GOT3 (cell line): ENCODE measurements around the gene OR2A14.
"Not testable (repeated sequence)": the region's sequence is repeated elsewhere in the genome, so short reads cannot be mapped to it uniquely, and the experiment has no call there.

Source experiments
- DNase-seq: peaks from one replicate; lab custom pipeline; 2025; ENCODE audit warnings: mixed read lengths; lab: John Stamatoyannopoulos, UW

Gene OR2A14

DNA sequence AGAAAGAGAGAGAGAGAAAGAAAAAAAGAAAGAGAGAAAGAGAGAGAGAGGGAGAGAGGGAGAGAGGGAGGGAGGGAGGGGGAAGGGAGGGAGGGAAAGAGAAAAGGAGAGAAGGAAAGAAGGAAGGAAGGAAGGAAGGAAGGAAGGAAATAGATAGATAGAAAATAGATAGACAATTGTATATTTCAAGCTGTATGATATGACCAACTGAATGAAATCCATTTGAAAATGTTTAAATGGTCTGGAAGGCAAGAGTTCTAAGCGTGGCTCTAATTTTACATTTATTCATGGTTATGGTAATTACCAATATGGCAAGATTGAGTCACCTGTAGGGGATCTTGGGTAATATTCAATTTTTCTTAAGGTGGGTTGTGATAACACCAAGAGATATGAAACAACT, 35.9 kb downstream of the OR2A14 start:
- no peak for DNase-seq

GRCh38 chr7:144164784-144165183, 41.8 kb downstream of the OR2A14 start:
- no peak for DNase-seq

DNA sequence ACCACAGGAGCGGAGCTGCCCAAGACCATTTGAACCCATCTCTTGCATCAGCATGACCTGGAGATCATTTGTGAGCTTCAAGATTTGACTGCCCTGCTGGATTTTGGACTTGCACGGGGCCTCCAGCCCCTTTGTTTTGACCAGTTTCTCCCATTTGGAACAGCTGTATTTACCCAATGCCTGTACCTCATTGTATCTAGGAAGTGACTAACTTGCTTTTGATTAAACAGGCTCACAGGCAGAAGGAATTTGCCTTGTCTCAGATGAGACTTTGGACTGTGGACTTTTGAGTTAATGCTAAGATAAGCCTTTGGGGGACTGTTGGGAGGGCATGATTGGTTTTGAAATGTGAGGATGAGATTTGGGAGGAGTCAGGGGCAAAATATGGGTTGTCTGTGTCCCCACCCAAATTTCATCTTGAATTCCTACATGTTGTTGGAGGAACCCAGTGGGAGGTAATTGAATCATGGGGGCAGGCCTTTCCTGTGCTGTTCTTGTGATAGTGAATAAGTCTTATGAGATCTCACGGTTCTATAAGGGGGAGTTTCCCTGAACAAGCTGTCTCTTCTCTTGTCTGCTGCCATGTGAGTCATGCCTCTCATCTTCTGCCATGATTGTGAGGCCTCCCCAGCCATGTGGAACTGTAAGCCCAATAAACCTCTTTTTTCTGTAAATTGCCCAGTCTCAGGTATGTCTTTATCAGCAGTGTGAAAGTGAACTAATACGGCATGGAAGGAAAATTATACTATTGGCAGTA, 48.8 kb downstream of the OR2A14 start:
- not testable (repeated sequence) for DNase-seq

GRCh38 chr7:144174613-144175012, 51.6 kb downstream of the OR2A14 start:
- DNase-seq = no peak

DNA sequence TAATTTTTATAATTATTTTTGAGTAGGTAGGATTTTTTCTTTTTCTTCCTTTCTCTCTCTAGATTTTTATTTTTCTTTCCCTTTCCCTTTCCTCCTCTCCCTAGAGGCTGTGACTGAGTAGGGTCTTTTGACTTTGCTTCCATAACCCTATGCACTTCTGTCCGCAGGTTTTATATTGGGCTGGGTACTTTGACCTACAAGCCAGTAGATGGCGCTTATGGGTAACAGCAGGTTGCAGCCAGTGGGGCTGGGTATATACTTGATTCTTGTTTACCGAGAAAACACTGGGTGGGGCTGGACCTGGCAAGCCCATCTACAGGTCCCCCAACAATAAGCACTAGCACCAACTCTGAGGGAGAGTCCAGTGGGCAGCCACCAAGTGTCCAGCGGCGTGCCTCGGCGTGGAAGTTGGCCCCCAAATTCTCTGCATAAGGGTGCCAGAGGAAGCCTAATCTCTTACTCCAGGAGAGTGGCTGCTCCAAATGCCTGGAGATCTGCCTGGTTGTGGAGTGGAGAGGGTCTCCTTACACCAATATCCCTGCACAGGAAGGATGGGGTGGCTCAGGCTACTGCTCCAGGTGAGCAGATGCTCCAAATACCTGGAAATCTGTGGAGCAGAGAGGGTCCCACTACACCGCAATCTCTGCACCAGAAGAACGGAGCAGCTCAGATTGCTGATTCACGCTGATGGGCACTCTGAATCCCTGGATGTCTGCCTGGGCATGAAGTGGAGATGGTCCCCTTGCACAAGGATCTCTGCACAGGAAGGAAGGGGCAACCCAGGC, 55.6 kb downstream of the OR2A14 start:
- not testable (repeated sequence) for DNase-seq

DNA sequence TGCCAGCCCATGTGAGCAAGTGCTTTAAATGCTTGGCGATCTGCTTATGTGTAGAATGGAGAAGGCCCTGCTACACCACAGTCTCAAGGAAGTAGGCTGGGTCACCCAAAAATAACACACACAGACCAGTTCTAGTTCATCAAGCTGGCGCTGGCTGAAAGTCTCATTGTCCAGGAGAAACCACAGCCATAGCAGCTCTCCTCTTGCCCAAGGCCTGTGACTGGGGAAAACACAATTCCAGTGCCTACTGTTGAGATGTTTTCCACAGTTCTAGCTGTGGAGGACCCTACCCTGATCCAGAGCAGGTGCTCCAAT, 56.1 kb downstream of the OR2A14 start:
- not testable (repeated sequence) for DNase-seq
